ENCODE results near the gene BCAR1. TPM values are rescaled to one million over a fixed set of nuclear protein-coding genes. Genes with fewer than 3 reads are reported as not detected.
A peak's percentile ranks its signal among the peaks of the same experiment; 100 is the strongest.

The BCAR1 gene
- total RNA-seq, 6 donors from 2014 or later: 32.9 to 87.2 (median 61.7) TPM

DNA sequence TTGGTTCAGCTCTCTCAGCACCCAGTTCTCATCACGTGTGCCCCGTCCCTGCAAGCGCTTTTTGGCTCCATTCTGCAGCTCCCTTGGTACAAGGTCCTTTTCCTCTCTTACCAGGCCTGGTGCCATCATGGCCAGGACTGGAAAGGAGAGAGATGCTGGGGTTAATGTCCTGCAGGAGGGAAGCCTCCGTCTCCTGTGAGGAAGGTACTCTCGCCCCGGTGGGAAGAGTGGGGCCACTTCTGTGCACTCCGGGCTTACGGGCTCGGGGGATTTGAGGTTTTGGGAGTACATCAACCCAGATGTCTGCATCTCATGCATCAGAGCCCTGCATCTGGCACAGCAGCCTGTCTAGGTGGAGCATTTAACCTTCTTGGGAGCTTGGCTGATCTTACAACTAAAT is 54.6 kb downstream of the BCAR1 start:
- 89 to 92% methylated on average over 8 of the region's 9 CpGs for WGBS, 2 donors
- DNase-seq: peak in 1 of 2 donors; percentile 6

DNA sequence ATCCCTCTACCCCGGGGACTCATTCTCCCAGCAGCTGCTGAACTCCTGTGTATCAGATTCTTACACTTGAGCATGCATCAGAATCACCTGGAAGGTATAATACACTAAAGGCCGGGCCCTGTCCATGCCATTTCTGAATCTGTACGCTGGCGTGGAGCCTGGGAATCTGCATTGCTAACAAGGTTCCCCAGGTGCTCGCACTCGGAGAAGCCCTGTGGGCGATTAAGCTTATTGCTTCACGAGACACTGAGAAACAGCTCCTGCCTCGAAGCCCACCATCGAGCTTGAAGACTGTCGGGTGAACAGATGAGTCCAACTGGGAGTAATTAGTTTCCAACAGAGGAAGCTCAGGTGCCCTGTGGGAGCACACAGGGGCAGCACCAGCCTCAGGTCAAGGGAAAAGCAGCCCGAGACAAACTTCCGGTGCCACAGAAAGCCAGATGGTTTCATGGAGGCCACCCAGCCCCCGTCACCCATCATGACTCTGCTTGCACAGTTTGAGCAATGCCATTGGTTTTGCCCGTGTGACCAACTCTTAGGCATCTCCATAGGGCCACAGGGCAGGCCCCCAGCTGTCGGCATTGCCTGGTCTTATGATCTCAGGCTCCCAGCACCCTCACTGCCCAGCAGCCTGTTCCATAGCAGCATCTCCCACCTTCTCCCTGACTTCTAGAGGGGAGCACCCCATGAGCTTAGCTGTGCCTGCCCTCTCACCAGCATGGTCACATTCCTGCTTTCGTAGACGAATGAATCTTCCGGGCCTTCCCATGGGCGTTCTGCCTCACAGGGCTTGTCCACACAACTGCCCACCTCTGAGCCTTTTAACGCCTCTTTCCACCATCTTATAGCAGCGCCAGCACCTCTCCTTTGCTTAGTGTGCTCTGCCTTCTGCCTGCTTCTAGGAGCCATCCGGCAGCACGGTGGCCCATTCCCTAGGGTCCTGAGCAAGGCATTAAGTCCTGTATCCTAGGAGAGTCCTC is 55.3 kb downstream of the BCAR1 start:
- WGBS, 2 donors: 86 to 91% methylated on average over 21 to 23 of the region's 24 CpGs
- no peak for ATAC-seq (ENCODE audit: low FRiP score in 2 of 2)
- peaks cover 0 to 6% (median 1%) of the 10 kb centered on the region in 4 donors for H3K4me1 ChIP-seq
- no peaks in the 10 kb centered on the region for H3K9me3 ChIP-seq
- no peak overlapping the region for H3K27ac ChIP-seq
- DNase-seq: no peak
- no peaks in the 10 kb centered on the region for H3K36me3 ChIP-seq
- no peaks in the 10 kb centered on the region for H3K27me3 ChIP-seq
- no peak for TF ChIP-seq EP300 (IDR thresholded peaks at IDR 0.05)
- TF ChIP-seq POLR2AphosphoS5 (IDR thresholded peaks at IDR 0.05): no peak
- TF ChIP-seq, protein P1, sequence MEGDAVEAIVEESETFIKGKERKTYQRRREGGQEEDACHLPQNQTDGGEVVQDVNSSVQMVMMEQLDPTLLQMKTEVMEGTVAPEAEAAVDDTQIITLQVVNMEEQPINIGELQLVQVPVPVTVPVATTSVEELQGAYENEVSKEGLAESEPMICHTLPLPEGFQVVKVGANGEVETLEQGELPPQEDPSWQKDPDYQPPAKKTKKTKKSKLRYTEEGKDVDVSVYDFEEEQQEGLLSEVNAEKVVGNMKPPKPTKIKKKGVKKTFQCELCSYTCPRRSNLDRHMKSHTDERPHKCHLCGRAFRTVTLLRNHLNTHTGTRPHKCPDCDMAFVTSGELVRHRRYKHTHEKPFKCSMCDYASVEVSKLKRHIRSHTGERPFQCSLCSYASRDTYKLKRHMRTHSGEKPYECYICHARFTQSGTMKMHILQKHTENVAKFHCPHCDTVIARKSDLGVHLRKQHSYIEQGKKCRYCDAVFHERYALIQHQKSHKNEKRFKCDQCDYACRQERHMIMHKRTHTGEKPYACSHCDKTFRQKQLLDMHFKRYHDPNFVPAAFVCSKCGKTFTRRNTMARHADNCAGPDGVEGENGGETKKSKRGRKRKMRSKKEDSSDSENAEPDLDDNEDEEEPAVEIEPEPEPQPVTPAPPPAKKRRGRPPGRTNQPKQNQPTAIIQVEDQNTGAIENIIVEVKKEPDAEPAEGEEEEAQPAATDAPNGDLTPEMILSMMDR (IDR thresholded peaks at IDR 0.05): no peak
- TF ChIP-seq POLR2A (IDR thresholded peaks at IDR 0.05): no peak
- no peak overlapping the region for H3K4me3 ChIP-seq

More for the DNA sequence above, 54.6 kb downstream of the BCAR1 start:
- no peak for TF ChIP-seq POLR2AphosphoS5 (IDR thresholded peaks at IDR 0.05)
- no peak for TF ChIP-seq EP300 (IDR thresholded peaks at IDR 0.05)
- no peak for TF ChIP-seq POLR2A (IDR thresholded peaks at IDR 0.05)
- TF ChIP-seq, protein P1 (IDR thresholded peaks at IDR 0.05): no peak
- no peak overlapping the region for H3K27ac ChIP-seq
- no peaks in the 10 kb centered on the region for H3K9me3 ChIP-seq
- H3K4me3 ChIP-seq: no peak overlapping the region
- no peaks in the 10 kb centered on the region for H3K27me3 ChIP-seq
- H3K36me3 ChIP-seq: no peaks in the 10 kb centered on the region
- no peak for ATAC-seq (ENCODE audit: low FRiP score in 2 of 2)
- peaks cover 0 to 6% (median 1%) of the 10 kb centered on the region in 4 donors for H3K4me1 ChIP-seq

DNA sequence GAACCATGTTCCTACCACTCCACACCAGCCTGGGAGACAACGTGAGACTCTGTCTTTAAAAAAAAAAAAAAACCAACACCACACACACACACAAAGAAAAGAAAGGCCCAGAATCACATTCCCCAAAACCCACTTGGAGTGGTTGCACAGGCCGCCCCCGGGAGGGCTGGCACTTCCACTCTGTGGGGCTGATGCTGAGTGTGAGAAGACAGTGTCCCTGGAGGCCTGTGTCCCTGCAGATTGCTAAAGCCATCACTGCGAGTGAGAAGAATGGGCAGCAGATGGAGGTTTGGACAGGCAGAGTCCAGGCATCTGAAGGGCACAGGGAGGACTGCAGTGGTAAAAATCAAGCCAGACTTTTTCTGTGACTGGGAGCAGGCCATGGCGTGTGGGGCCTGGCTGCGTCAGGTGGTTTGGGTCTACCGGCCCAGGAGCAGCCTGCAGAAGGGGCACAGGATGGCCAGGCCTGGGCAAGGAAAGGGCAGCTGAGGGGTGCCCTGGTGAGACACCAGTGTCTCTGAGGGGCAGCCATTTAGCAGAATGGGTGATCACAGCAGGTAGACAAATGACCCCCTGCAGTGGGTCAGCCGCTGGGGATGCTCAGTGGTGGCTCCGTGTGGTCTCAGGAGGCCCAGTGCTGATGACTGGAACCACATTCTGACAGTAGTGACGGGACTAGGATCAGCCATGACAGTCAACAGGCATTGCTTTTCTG is 57.5 kb downstream of the BCAR1 start:
- peak in 1 of 2 donors; percentile 41 for DNase-seq
- no peak for ATAC-seq (ENCODE audit: low FRiP score in 2 of 2)

DNA sequence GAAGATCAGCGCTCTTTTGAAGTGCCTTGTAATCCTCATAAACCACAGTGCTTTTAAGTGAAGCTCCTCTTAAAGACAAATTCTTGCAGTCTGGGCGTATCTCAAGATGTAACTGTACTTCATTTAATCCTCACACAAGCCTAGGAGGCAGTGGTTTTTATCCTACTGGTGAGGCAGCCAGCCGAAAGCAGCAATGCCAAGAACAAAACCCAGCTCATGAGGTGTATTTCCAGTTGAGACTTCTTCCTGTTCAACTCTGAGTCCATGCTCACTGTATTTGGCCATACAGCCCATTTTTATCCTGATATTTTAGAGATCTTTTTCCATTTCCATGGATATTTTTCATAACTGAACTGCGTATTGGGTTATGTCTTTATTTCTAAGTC is 58.2 kb downstream of the BCAR1 start:
- ATAC-seq (ENCODE audit: low FRiP score in 2 of 2) (no peak), DNase-seq (no peak)
- Histone ChIP-seq H3K4me3 (no peak overlapping the region), H3K27ac (no peak overlapping the region), H3K36me3 (no peaks in the 10 kb centered on the region), H3K9me3 (no peaks in the 10 kb centered on the region), H3K4me1 (no peaks in the 10 kb centered on the region), H3K27me3 (no peaks in the 10 kb centered on the region)
- WGBS, 2 donors: 83 to 92% methylated on average over 4 of the region's 4 CpGs
- TF ChIP-seq, protein P1 (IDR thresholded peaks at IDR 0.05): no peak
- TF ChIP-seq POLR2A (IDR thresholded peaks at IDR 0.05) (no peak), EP300 (IDR thresholded peaks at IDR 0.05) (no peak), POLR2AphosphoS5 (IDR thresholded peaks at IDR 0.05) (no peak)

More for the DNA sequence above, 57.5 kb downstream of the BCAR1 start:
- Histone ChIP-seq H3K9me3 (no peaks in the 10 kb centered on the region), H3K4me1 (no peaks in the 10 kb centered on the region), H3K27me3 (no peaks in the 10 kb centered on the region), H3K36me3 (no peaks in the 10 kb centered on the region), H3K27ac (no peak overlapping the region), H3K4me3 (no peak overlapping the region)
- no peak for TF ChIP-seq POLR2AphosphoS5 (IDR thresholded peaks at IDR 0.05)
- no peak for TF ChIP-seq EP300 (IDR thresholded peaks at IDR 0.05)
- TF ChIP-seq POLR2A (IDR thresholded peaks at IDR 0.05): no peak
- TF ChIP-seq, protein P1 (IDR thresholded peaks at IDR 0.05): no peak
- 85 to 86% methylated on average over 8 to 10 of the region's 10 CpGs for WGBS, 2 donors
